ENCODE measurements around the gene CREB3L2. TPM values are rescaled to one million over a fixed set of nuclear protein-coding genes. Genes with fewer than 3 reads are reported as not detected.
A peak's percentile ranks its signal among the peaks of the same experiment; 100 is the strongest.

CREB3L2 gene
- total and polyA plus RNA-seq, 10 of the 15 experiments (the other 5 are each of a cell fraction or from before 2014, with no cell fraction given), result 6.4 to 67.1 (median 26.2) TPM

GRCh38 chr7:137974766-137975165 is 27.1 kb downstream of the CREB3L2 start:
- DNase-seq (ENCODE audit: low read depth, low spot score) (no peak), ATAC-seq (no peak), FAIRE-seq (no peak)
- CTCF ChIA-PET, result interaction anchor here (1.1 to 16.2 kb wide), 6 partner anchors 8 to 36 kb away, joined by 3 to 271 read pairs (median 5); partner anchors contain the start of gene CREB3L2
- Histone ChIP-seq H3K9ac (ENCODE audit: control insufficient read depth, insufficient read depth, low read length) (no peak overlapping the region), H3K27me3 (replicated peaks in 1 of 2; ENCODE audit: control insufficient read depth in 2 of 2, insufficient read depth in 2 of 2, low read length in 1 of 2) (no peaks in the 10 kb centered on the region), H3K27ac (ENCODE audit: control insufficient read depth, insufficient read depth) (peak overlapping the region; percentile 56), H3K36me3 (ENCODE audit: control insufficient read depth in 2 of 2, insufficient read depth in 2 of 2, low read length in 1 of 2) (peaks cover 5 to 12% of the 10 kb centered on the region in 2 experiments; a peak in 3 of 4 replicates), H3K79me2 (ENCODE audit: control insufficient read depth, insufficient read depth, low read length) (peaks cover 86% of the 10 kb centered on the region), H3K9me3 (replicated peaks; ENCODE audit: control insufficient read depth, insufficient read depth, low read length) (peaks cover 6% of the 10 kb centered on the region; the same call in 2 of the 3 replicates), H3K4me1 (ENCODE audit: control insufficient read depth, insufficient read depth, low read length) (peaks cover 33% of the 10 kb centered on the region), H2AFZ (ENCODE audit: control insufficient read depth, low read depth, low read length) (no peak overlapping the region), H3K4me3 (no peak overlapping the region), H4K20me1 (ENCODE audit: control insufficient read depth, insufficient read depth) (no peaks in the 10 kb centered on the region), H3K4me2 (ENCODE audit: control insufficient read depth, insufficient read depth) (no peak overlapping the region)
- BruUV-seq (replicated peaks), result no TSS peak
- RAD21 ChIA-PET (ENCODE audit: unreplicated experiment), result interaction anchor here (0.9 to 2.7 kb wide), 7 partner anchors 10 to 320 kb away, joined by 3 to 9 read pairs (median 5); no protein-coding TSS in a partner anchor
- 80% methylated on average over 2 of the region's 2 CpGs for whole genome bisulfite sequencing (ENCODE audit: insufficient coverage, insufficient replicate concordance, low lambda C conversion rate, missing lambda C conversion rate)
- in situ Hi-C loops (cut with MboI), result no loop called here
- POLR2A ChIA-PET, result interaction anchor here (0.9 to 1.8 kb wide), 8 partner anchors 8 to 24 kb away, joined by 3 to 5 read pairs (median 4); no protein-coding TSS in a partner anchor
- SMC1A ChIA-PET (ENCODE audit: uncharacterized antibody, unreplicated experiment), result interaction anchor here (0.6 to 23.6 kb wide), 16 partner anchors 9 to 71 kb away, joined by 3 to 516 read pairs (median 3); partner anchors contain the start of gene CREB3L2
- TF ChIP-seq CREB1 (IDR thresholded peaks at IDR 0.05; ENCODE audit: low read depth) (no peak), ZBED1 (IDR thresholded peaks at IDR 0.05; ENCODE audit: borderline replicate concordance) (no peak), ATF3 (IDR thresholded peaks at IDR 0.05; ENCODE audit: borderline replicate concordance, extremely low read depth, low read depth, low read length) (no peak), DPF2 (IDR thresholded peaks at IDR 0.05) (no peak), LARP7 (IDR thresholded peaks at IDR 0.05) (no peak), MEF2A (IDR thresholded peaks at IDR 0.05; ENCODE audit: insufficient read depth, low read depth, low read length) (no peak), RAD21 (IDR thresholded peaks at IDR 0.05; ENCODE audit: insufficient read depth, low read depth, low read length) (no peak), MTA3 (IDR thresholded peaks at IDR 0.05; ENCODE audit: borderline replicate concordance, low read length) (no peak), MXI1 (IDR thresholded peaks at IDR 0.05; ENCODE audit: low read depth, low read length) (no peak), IKZF2 (IDR thresholded peaks at IDR 0.05) (no peak), ZSCAN29 (IDR thresholded peaks at IDR 0.05) (no peak), HDGF (IDR thresholded peaks at IDR 0.05) (no peak), BACH1 (IDR thresholded peaks at IDR 0.05; ENCODE audit: borderline replicate concordance) (no peak), BHLHE40 (IDR thresholded peaks at IDR 0.05; ENCODE audit: borderline replicate concordance in 1 of 2, low read depth in 2 of 2, low read length in 1 of 2) (no peak), CBX3 (IDR thresholded peaks at IDR 0.05; ENCODE audit: borderline replicate concordance, low read depth) (no peak), SUPT20H (IDR thresholded peaks at IDR 0.05; ENCODE audit: borderline replicate concordance, control insufficient read depth, low read depth, low read length) (no peak), E2F4 (IDR thresholded peaks at IDR 0.05; ENCODE audit: low read depth, low read length) (no peak), CUX1 (IDR thresholded peaks at IDR 0.05; ENCODE audit: insufficient replicate concordance, low read depth, low read length) (no peak)
- intact Hi-C loops (cut with micrococcal nuclease; ENCODE audit: unreplicated experiment), result no loop called here

Measured in GM12878 (cell line).